HCT116 (cell line): ENCODE results near the gene SERTAD1. TPM values are rescaled to one million over a fixed set of nuclear protein-coding genes. Genes with fewer than 3 reads are reported as not detected.

Source experiments
- ATAC-seq: fragments of 200-7000 bp; cut with Tn5 transposase; 2 replicates; pipeline ENCODE4 v1.9.1; 2020; ENCODE audit warnings: mild to moderate bottlenecking, moderate library complexity
- BruUV-seq: library from RNA; stranded (reverse); fragments of 400-500 nt; replicated peaks from 2 replicates; lab custom pipeline; 2021; lab: Mats Ljungman, UMichigan
- CTCF ChIA-PET: fragments of 300-600 bp; sonication (Branson Sonifier 250); formaldehyde crosslinking; loops from one replicate; lab custom pipeline; 2021; ENCODE audit warnings: antibody characterized with exemption; lab: Charles Lee
- POLR2A ChIA-PET: fragments of 300-600, 350-600 bp; sonication (Branson Sonifier 250); formaldehyde crosslinking; loops from one replicate; lab custom pipeline; 2021; ENCODE audit warnings: antibody characterized with exemption; lab: Charles Lee
- RAD21 ChIA-PET, 2 experiments: fragments of 300-600 bp; sonication (Branson Sonifier 250); formaldehyde crosslinking; loops; one replicate each; lab custom pipeline; 2023; ENCODE audit warnings: low total read pairs in 2 of 2; ENCODE audit not compliant: uncharacterized antibody in 2 of 2, unreplicated experiment in 2 of 2, low non-redundant PET in 1 of 2; lab: Charles Lee
- DNase-seq: peaks from one replicate; pipeline ENCODE4 v3.0.0-alpha.2; 2010; ENCODE audit warnings: low read depth, low spot score
- H2AFZ ChIP-seq: fragments of 200-600 bp; shearing (Covaris generic), sonication (generic); 2 replicates; pipeline ENCODE4 v1.6.1; 2017; ENCODE audit warnings: low read depth, mixed run types, mixed read lengths, antibody characterized with exemption, low read length; ENCODE audit not compliant: poor library complexity, severe bottlenecking
- H3K27ac ChIP-seq: 2 replicates; pipeline ENCODE4 v1.5.1; 2012; ENCODE audit warnings: low read depth, low read length
- H3K27me3 ChIP-seq: fragments of 200-600 bp; sonication (generic); 2 replicates; pipeline ENCODE4 v1.6.1; 2016; ENCODE audit warnings: mixed run types, low read length, mixed read lengths; ENCODE audit not compliant: insufficient read depth
- H3K36me3 ChIP-seq, 2 experiments: fragments of 200-500 bp in 1 of 2; fragments of 200-600 bp in 1 of 2; sonication (Bioruptor generic) in 1 of 2; sonication (generic) in 1 of 2; 2 replicates each; pipeline versions ENCODE4 v1.5.1 to v1.6.1; 2014 to 2016; ENCODE audit warnings: low read length in 2 of 2, inconsistent platforms in 1 of 2, mixed read lengths in 1 of 2, mixed run types in 1 of 2; ENCODE audit not compliant: insufficient read depth in 2 of 2, control insufficient read depth in 1 of 2
- H3K4me1 ChIP-seq, 2 experiments: fragments of 200-600 bp in 1 of 2; sonication (generic) in 1 of 2; 2 replicates each; pipeline versions ENCODE4 v1.5.1 to v1.6.1; 2012 to 2017; ENCODE audit warnings: low read length in 2 of 2, inconsistent platforms in 1 of 2, mild to moderate bottlenecking in 1 of 2, mixed read lengths in 1 of 2, mixed run types in 1 of 2, moderate library complexity in 1 of 2; ENCODE audit not compliant: insufficient read depth in 2 of 2, control insufficient read depth in 1 of 2
- H3K4me2 ChIP-seq: fragments of 200-600 bp; sonication (generic); 2 replicates; pipeline ENCODE4 v1.6.1; 2017; ENCODE audit warnings: mixed run types, low read length, mixed read lengths
- H3K4me3 ChIP-seq, 2 experiments: fragments of 200-600 bp in 1 of 2; sonication (generic) in 1 of 2; replicated peaks in 1 of 2; 2 replicates each; pipeline ENCODE4 v1.5.1; 2011 to 2016; ENCODE audit warnings: low read length in 2 of 2, control low read depth in 1 of 2, low read depth in 1 of 2, mild to moderate bottlenecking in 1 of 2, mixed read lengths in 1 of 2, mixed run types in 1 of 2
- H3K79me2 ChIP-seq: fragments of 200-600 bp; sonication (generic); 2 replicates; pipeline ENCODE4 v1.6.1; 2017; ENCODE audit warnings: mild to moderate bottlenecking, mixed run types, low read length, moderate library complexity, mixed read lengths; ENCODE audit not compliant: insufficient read depth
- H3K9ac ChIP-seq: fragments of 200-600 bp; sonication (generic); 2 replicates; pipeline ENCODE4 v1.6.1; 2016; ENCODE audit warnings: low read length, mixed read lengths
- H3K9me2 ChIP-seq: fragments of 200-600 bp; sonication (generic), shearing (Covaris generic); 2 replicates; pipeline ENCODE4 v1.6.1; 2017; ENCODE audit warnings: mixed run types, mild to moderate bottlenecking, moderate library complexity; ENCODE audit not compliant: insufficient read depth
- H3K9me3 ChIP-seq, 2 experiments: fragments of 200-500 bp in 1 of 2; fragments of 200-600 bp in 1 of 2; sonication (Bioruptor generic) in 1 of 2; sonication (generic) in 1 of 2; 2 replicates each; pipeline ENCODE4 v1.6.1; 2014 to 2017; ENCODE audit warnings: low read length in 2 of 2, mixed read lengths in 2 of 2, inconsistent platforms in 1 of 2, low read depth in 1 of 2, mild to moderate bottlenecking in 1 of 2, mixed run types in 1 of 2, moderate library complexity in 1 of 2; ENCODE audit not compliant: control insufficient read depth in 1 of 2, insufficient read depth in 1 of 2
- H4K20me1 ChIP-seq: fragments of 200-600 bp; sonication (generic), shearing (Covaris generic); 2 replicates; pipeline ENCODE4 v1.6.1; 2017; ENCODE audit warnings: mixed run types, mild to moderate bottlenecking, moderate library complexity; ENCODE audit not compliant: insufficient read depth
- CBX3 ChIP-seq: IDR thresholded peaks from 2 replicates; pipeline ENCODE4 v1.6.1; 2012; ENCODE audit warnings: low read depth
- CEBPB ChIP-seq: IDR thresholded peaks from 2 replicates; pipeline ENCODE4 v1.6.1; 2012; ENCODE audit warnings: low read depth
- EGR1 ChIP-seq: IDR thresholded peaks from 2 replicates; pipeline ENCODE4 v1.6.1; 2012; ENCODE audit warnings: low read depth
- ELF1 ChIP-seq: IDR thresholded peaks from 2 replicates; pipeline ENCODE4 v1.6.1; 2012; ENCODE audit warnings: low read depth, borderline replicate concordance
- EZH2 ChIP-seq: fragments of 200-600 bp; sonication (generic); IDR thresholded peaks from 2 replicates; pipeline ENCODE4 v1.6.1; 2017; ENCODE audit warnings: antibody characterized with exemption, mixed run types
- EZH2phosphoT487 ChIP-seq: fragments of 200-600 bp; IDR thresholded peaks from 2 replicates; pipeline ENCODE4 v1.6.1; 2018; ENCODE audit warnings: antibody characterized with exemption, borderline replicate concordance
- FOSL1 ChIP-seq: IDR thresholded peaks from 2 replicates; pipeline ENCODE4 v1.6.1; 2012; ENCODE audit warnings: low read depth
- JUND ChIP-seq: IDR thresholded peaks from 2 replicates; pipeline ENCODE4 v1.6.1; 2012
- POLR2A ChIP-seq: IDR thresholded peaks from 2 replicates; pipeline ENCODE4 v1.7.0; 2011; ENCODE audit warnings: borderline replicate concordance; ENCODE audit not compliant: insufficient read depth, insufficient read length; ENCODE audit errors: extremely low read depth
- SIN3A ChIP-seq: IDR thresholded peaks from 2 replicates; pipeline ENCODE4 v1.6.1; 2012; ENCODE audit warnings: low read depth
- SP1 ChIP-seq: IDR thresholded peaks from 2 replicates; pipeline ENCODE4 v1.6.1; 2012; ENCODE audit warnings: low read depth
- SRF ChIP-seq: IDR thresholded peaks from 2 replicates; pipeline ENCODE4 v1.6.1; 2012; ENCODE audit warnings: low read depth
- TCF7L2 ChIP-seq: IDR thresholded peaks from 2 replicates; pipeline ENCODE4 v1.7.0; 2011; ENCODE audit warnings: borderline replicate concordance, inconsistent platforms; ENCODE audit not compliant: insufficient read depth, insufficient read length; ENCODE audit errors: extremely low read depth
- YY1 ChIP-seq: IDR thresholded peaks from 2 replicates; pipeline ENCODE4 v1.6.1; 2011; ENCODE audit warnings: low read length, low read depth, moderate library complexity, mild to moderate bottlenecking; ENCODE audit not compliant: insufficient replicate concordance; ENCODE audit errors: extremely low read depth
- ZFX ChIP-seq: fragments of 450-650 bp; IDR thresholded peaks from 2 replicates; pipeline ENCODE4 v1.6.1; 2017
- intact Hi-C: fragments of 100-400 bp; cut with micrococcal nuclease; formaldehyde crosslinking; loops from 2 replicates; pipeline ENCODE4 v1.10.0; 2022
- total RNA-seq: library from RNA; stranded (reverse); gene quantifications from one replicate; pipeline ENCODE4 v1.2.1, GENCODE V29; 2021; ENCODE audit not compliant: unreplicated experiment
- TF ChIP-seq, protein P1 (sequence below): IDR thresholded peaks from 2 replicates; pipeline ENCODE4 v1.6.1; 2012
- TF ChIP-seq, protein P2 (sequence below): IDR thresholded peaks from 2 replicates; pipeline ENCODE4 v1.6.1; 2012
- TF ChIP-seq, protein P3 (sequence below): IDR thresholded peaks from 2 replicates; pipeline ENCODE4 v1.6.1; 2011; ENCODE audit warnings: mild to moderate bottlenecking, low read length, moderate library complexity; ENCODE audit not compliant: insufficient replicate concordance; ENCODE audit errors: extremely low read depth
- TF ChIP-seq, protein P4 (sequence below), 3 experiments: fragments of 200-600 bp in 1 of 3; sonication (generic) in 1 of 3; IDR thresholded peaks in 2 of 3; conservative IDR thresholded peaks in 1 of 3; 2 replicates each; pipeline ENCODE4 v1.5.1; 2012 to 2017; ENCODE audit warnings: low read depth in 2 of 3, low read length in 2 of 3, antibody characterized with exemption in 1 of 3, borderline replicate concordance in 1 of 3, control low read depth in 1 of 3, mild to moderate bottlenecking in 1 of 3, mixed read lengths in 1 of 3, mixed run types in 1 of 3, moderate library complexity in 1 of 3; ENCODE audit not compliant: insufficient read depth in 1 of 3

The SERTAD1 gene
- total RNA-seq, 1 experiment from 2014 or later: 30.3 TPM

DNA sequence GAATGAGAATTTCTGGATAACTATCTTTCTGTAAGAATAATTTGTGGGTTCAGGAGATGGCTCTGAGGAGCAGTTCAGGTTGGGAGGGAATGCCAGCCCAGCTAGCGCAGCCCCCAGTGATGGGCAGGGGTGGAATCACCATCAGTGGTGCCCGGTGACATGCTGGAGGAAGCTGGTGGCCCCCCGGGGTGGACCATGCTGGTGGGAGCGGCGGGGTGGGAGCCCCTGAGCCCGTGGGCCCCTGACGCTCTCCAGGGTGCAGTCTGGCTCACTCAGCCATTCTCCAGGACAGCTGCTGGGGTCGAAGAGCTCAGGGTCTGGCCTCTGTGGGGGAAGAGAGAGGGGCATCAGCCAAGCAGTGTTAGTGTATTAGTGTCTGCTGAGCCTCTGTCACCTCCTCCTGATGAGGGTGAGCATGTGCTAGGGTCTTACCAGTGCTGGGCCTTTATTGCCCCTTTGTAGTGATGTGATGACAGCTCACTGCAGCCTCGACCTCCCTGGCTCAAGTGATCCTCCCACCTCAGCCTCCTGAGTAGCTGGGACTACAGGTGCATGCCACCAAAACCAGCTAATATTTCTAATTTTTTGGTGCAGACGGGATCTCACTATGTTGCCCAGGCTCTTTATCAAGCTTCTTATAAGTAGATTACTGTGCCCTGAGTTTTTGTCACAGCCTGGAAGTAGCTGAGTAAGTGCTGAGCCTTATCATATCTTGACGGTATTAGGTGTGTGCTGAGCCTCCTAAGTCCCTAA is 46.2 kb downstream of the SERTAD1 start (continued):
- TF ChIP-seq YY1 (no peak), CBX3 (no peak), SRF (no peak), SIN3A (no peak), EZH2 (no peak), TCF7L2 (no peak), ELF1 (no peak), POLR2A (no peak), ZFX (no peak)
- TF ChIP-seq, protein P1, sequence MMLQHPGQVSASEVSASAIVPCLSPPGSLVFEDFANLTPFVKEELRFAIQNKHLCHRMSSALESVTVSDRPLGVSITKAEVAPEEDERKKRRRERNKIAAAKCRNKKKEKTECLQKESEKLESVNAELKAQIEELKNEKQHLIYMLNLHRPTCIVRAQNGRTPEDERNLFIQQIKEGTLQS: no peak
- TF ChIP-seq, protein P2, sequence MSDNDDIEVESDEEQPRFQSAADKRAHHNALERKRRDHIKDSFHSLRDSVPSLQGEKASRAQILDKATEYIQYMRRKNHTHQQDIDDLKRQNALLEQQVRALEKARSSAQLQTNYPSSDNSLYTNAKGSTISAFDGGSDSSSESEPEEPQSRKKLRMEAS: no peak

DNA sequence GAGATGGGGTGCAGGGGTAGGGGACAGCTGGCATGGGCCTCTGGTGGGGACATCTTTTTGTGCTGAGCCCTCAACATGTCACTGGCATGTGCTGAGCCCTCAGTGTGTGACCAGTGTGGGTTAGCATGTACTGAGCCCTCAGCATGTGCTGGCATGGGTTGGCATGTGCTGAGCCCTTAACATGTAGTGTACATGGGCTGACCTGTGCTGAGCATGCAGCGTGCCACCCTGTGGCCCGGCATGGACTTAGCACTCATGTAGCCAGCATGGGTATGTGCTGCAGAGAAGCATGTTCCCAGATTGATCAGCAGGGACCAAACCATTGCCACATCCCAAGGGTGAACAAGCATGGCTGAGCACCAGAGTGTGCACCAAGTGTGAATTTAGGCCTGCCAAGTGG is 47.3 kb downstream of the SERTAD1 start:
- no peak overlapping the region for H3K27ac ChIP-seq
- H3K9me2 ChIP-seq: no peaks in the 10 kb centered on the region
- POLR2A ChIA-PET: no interaction called here
- H3K9ac ChIP-seq: no peak overlapping the region
- CTCF ChIA-PET: interaction anchor here (1.3 kb wide), 1 partner anchor 238 kb away, joined by 3 read pairs; no protein-coding TSS in a partner anchor
- no TSS peak for BruUV-seq
- no peaks in the 10 kb centered on the region for H3K27me3 ChIP-seq
- H4K20me1 ChIP-seq: no peaks in the 10 kb centered on the region
- H3K4me1 ChIP-seq: no peaks in the 10 kb centered on the region
- no peaks in the 10 kb centered on the region; a peak in 1 of 4 replicates for H3K36me3 ChIP-seq
- no peaks in the 10 kb centered on the region for H3K9me3 ChIP-seq
- intact Hi-C loops: no loop called here
- DNase-seq (no peak), ATAC-seq (no peak)
- no peak overlapping the region for H2AFZ ChIP-seq
- H3K4me3 ChIP-seq: no peak overlapping the region
- H3K4me2 ChIP-seq: no peak overlapping the region
- TF ChIP-seq, protein P3, sequence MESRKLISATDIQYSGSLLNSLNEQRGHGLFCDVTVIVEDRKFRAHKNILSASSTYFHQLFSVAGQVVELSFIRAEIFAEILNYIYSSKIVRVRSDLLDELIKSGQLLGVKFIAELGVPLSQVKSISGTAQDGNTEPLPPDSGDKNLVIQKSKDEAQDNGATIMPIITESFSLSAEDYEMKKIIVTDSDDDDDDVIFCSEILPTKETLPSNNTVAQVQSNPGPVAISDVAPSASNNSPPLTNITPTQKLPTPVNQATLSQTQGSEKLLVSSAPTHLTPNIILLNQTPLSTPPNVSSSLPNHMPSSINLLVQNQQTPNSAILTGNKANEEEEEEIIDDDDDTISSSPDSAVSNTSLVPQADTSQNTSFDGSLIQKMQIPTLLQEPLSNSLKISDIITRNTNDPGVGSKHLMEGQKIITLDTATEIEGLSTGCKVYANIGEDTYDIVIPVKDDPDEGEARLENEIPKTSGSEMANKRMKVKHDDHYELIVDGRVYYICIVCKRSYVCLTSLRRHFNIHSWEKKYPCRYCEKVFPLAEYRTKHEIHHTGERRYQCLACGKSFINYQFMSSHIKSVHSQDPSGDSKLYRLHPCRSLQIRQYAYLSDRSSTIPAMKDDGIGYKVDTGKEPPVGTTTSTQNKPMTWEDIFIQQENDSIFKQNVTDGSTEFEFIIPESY: no peak
- TF ChIP-seq, protein P1: no peak
- TF ChIP-seq EZH2 (no peak), EGR1 (no peak), JUND (no peak), CBX3 (no peak), YY1 (no peak), CEBPB (no peak), EZH2phosphoT487 (no peak), TCF7L2 (no peak), SP1 (no peak), ZFX (no peak), FOSL1 (no peak)
- TF ChIP-seq, protein P4, sequence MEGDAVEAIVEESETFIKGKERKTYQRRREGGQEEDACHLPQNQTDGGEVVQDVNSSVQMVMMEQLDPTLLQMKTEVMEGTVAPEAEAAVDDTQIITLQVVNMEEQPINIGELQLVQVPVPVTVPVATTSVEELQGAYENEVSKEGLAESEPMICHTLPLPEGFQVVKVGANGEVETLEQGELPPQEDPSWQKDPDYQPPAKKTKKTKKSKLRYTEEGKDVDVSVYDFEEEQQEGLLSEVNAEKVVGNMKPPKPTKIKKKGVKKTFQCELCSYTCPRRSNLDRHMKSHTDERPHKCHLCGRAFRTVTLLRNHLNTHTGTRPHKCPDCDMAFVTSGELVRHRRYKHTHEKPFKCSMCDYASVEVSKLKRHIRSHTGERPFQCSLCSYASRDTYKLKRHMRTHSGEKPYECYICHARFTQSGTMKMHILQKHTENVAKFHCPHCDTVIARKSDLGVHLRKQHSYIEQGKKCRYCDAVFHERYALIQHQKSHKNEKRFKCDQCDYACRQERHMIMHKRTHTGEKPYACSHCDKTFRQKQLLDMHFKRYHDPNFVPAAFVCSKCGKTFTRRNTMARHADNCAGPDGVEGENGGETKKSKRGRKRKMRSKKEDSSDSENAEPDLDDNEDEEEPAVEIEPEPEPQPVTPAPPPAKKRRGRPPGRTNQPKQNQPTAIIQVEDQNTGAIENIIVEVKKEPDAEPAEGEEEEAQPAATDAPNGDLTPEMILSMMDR (IDR thresholded peaks at IDR 0.05 in 2 of 3, conservative IDR thresholded peaks at IDR 0.05 in 1 of 3; ENCODE audit: borderline replicate concordance in 1 of 3, insufficient read depth in 1 of 3, low read depth in 2 of 3, low read length in 2 of 3): no peak
- RAD21 ChIA-PET: no interaction called here
- H3K79me2 ChIP-seq: no peaks in the 10 kb centered on the region
